NCI-H1048 (cell line): Measurements from ENCODE around the gene SMG6.

Experiments used
- DNase-seq: peaks from one replicate; lab custom pipeline; 2025; lab: John Stamatoyannopoulos, UW

Gene SMG6

DNA sequence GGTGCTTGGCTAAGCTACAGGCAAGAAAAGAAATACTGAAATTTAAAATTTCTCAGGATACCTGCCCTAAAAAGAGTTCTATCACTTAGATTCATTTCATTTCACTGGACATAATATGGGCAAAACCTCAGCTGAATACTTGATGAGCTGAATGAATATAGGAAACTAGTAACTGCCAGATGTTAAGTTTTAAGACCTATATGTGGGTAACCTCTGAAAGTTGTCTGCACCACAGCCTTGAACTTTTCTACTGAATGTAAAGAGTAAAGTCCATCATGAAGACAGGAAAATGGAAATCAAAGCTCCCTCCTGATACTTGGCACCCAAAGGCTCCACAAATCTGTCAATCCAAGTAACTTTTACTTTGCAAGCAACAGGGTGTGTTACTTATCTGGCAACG lies 197.9 kb downstream of the SMG6 start:
- no peak for DNase-seq

DNA sequence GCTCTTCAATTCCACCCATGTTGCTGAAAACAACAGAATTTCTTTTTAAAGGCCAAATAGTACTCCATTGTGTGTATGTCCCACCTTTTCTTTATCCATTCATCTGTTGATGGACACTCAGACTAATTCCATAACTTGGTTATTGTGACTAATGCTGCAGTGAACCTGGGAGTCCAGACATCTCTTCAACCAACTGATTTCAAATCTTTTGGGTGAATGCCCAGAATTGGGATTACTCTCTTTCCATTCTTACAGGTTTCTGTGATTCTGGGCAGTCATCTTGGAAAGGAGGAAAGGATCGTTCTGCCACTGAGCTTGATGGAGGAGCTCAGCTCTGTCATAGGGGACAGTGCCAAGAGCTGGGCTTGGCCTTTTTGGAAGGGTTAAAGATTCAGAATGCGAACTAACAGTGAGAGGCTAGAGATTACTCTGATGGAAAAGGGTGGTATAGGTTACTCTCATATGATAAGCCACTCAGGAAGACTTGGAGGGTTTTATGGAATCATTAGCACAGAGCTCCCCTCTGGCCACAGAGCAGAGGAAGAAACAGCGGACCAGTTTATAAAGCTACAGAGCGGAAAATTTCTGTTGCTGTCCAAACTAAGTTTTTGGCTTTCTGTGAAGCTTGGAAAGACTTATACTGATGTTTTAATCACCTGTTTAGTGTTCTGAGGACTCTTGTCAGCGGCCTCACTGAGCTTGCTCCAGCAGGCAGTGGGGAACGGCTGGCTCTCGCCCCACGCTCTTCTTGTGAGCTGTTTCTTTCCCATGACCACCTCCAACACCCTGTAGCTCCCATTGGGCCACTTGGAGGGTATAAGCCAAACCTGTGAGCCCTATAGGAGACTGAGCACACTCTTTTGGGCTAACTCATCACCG lies 200.4 kb downstream of the SMG6 start:
- DNase-seq = no peak

- peak; percentile 63 for DNase-seq
These were observed 201.9 kb downstream of the SMG6 start for GRCh38 chr17:2101448-2102257.

GRCh38 chr17:2095536-2095910 lies 208.1 kb downstream of the SMG6 start:
- no peak for DNase-seq

GRCh38 chr17:2094891-2095535 lies 208.6 kb downstream of the SMG6 start:
- no peak for DNase-seq

DNA sequence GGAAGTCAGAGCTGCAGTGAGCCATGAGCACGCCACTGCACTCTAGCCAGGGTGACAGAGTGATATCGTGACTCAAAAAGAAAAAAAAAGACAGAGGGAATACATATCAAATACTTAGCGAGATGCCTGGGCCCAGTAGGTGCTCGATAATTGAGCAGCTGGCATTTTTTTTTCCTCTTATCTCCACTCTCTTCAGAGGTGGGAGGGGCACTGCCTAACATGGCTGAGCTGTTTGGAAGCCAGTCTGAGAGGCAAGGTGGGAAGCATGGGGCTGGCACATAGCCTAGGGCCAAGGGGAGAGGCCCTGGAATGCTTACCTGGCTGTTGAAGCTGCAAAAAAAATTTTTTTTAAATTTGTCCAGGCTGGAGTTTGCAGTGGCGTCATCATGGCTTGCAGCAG lies 210.2 kb downstream of the SMG6 start:
- DNase-seq = no peak

GRCh38 chr17:2092253-2092652 lies 211.3 kb downstream of the SMG6 start:
- no peak for DNase-seq

DNA sequence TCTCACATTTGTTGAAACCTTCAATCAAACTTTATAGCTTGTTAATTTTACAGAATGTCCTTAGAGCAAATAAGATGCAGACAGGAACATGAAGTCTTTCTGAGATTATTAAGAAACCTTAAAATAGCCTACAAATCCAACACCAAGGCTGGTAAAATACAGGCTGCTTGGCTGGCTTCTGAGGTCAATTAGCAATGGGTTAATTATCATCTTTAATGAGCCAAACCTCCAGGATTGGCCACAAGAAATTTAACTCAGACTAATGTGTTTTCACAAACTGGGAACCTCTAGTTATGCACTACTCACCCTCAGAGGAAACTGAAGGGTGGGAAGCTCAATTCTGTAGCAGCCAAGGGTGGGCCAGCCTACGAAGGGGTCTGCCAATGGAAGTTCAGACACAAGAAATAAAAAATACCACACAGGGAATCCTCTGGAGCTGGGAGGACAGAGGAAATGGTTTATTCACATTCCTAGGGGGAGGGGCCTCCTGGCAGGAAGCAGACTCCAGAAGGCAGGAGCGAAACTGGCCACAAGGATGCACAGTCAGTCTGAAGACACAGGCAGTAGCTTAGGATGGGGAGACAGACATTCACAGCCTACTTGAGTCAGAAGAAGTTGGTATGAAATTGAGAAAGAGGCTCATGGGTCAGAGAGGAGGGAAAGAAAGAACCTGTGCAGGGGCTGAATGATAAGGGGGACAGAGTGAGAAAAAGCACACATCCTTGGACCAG lies 212.6 kb downstream of the SMG6 start:
- DNase-seq = no peak

DNA sequence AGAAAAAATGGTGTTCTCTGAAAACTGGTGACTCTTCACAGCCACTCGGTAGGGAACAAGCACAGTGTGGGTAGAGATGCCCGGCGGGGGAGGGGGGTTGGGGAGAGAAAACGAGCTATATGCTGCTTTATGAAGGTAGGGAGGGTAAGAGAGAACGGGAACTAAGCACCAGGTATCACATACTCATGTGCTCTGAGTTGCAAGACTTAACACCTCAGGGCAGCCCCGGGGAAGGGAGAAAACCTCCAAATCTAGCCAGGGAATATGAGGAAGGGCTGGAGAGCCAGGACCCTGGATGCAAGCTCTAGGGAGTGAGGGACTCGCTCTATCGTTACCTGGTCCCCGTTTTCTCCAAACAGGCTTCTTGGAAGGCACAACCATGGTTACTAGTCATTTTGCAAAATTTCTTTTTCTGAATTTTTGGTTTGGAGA lies 213.4 kb downstream of the SMG6 start:
- DNase-seq = no peak

DNA sequence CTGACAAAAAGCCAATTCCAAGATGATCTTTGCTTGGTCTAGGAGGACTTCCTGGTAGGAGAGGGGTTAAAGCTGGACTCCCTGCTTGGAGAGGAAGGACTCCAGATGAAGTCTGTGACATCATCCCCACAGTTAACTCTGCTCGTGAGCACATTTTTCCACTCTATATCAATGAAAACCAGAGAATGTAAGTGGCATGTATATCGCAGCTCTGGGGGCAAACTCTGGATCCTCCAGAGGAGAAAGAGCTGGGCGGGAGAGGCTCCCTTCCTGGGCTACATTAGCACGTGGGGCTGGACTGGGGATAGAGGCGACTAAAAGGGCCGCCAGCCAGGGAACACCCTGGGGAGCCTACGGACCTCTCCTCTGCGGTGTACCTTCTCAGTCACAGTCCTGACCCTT lies 214.6 kb downstream of the SMG6 start:
- no peak for DNase-seq

- DNase-seq = no peak
These were observed 215.9 kb downstream of the SMG6 start for GRCh38 chr17:2087597-2088211.

- DNase-seq = no peak
These were observed 217.3 kb downstream of the SMG6 start for GRCh38 chr17:2086306-2086705.

- DNase-seq = no peak
These were observed 218.0 kb downstream of the SMG6 start for GRCh38 chr17:2085648-2085949.

DNA sequence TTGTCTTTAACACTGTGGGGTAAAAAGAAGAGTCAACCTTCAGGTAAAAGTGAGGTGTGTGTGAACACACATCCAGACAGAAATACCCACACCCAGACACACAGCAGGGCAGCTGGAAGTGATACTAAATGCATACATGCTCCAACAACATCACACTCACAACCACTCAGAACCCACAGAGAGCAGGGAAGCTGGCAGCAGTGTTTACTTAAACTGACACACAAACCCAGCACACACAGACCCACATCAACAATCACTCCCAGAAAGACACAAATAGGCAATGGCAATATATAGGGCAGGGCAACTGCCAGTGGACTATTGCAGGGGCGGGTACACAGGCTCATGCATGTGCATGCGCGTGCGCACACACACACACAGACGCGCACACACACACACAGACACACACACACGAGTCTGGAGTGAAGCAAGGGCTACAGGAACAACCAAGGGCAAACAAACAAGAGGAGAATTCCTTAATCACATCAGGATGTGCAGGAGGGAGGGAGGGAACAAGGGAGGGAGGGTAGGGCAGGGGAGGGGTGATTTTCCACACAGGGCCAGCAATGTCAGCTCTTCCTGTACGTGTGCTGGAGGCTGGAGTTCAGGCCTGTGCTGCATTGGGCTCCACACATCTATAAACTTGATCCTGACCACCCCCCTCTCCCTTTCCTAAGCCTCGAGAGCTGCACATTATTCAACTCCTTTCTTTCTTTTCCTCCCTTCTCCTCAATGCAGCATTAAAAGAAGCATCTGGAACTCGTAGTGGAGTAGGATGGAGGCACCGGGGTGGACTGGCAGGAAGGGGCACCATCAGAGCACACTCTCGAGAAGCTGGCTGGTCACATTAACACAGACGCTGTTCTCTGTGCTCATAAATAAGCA lies 218.6 kb downstream of the SMG6 start:
- no peak for DNase-seq

GRCh38 chr17:2084036-2084765 lies 219.4 kb downstream of the SMG6 start:
- DNase-seq = no peak

DNA sequence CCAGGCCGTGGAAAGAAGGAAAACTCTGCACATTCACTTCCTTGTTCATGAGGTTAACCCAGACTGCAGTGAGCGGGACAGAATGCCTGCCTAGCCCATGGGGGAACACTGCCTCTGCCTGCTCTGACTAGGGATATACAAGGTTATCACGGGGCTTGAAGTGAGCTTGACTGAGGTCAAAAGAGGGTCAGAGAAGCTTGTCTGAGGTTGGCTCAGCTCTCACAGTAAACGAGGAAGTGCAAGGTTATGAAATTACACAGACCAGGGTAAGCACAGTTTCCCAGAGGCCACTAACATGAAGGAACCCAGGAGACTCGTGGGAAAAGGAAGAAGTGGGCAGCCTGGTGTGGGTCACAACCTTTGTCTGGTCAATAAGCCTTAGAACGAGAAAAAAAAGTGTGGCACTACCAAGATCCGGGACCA lies 220.0 kb downstream of the SMG6 start:
- DNase-seq = no peak

- no peak for DNase-seq
These were observed 221.4 kb downstream of the SMG6 start for GRCh38 chr17:2082003-2082781.

DNA sequence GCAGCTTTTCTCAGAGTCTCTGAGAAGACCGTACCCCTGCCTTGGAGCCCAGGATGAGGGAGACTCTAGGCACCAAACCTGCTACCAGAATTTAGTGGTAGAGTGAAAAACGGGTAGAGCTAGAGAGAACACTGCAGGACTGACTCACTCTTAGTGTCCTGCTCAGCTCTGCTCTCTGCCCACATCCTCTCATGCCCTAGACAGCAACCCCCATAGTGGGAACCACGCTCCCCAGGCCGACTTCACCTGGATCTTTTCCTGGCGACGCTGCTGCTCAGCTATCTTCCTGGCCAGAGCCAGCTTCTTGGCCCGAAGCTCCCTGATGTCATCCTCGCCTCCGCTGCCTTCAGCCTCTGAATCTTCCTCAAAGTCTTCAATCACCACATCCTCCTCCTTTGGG lies 222.0 kb downstream of the SMG6 start:
- DNase-seq = no peak

GRCh38 chr17:2077040-2077439 lies 226.5 kb downstream of the SMG6 start:
- DNase-seq = no peak
